ENCODE data around the gene C8A.

GRCh38 chr1:56827711-56828110 lies 26.9 kb upstream of the C8A start:
- TF ChIP-seq CTCF (IDR thresholded peaks at IDR 0.05): no peak
- TF ChIP-seq POLR2A (IDR thresholded peaks at IDR 0.05): no peak
